Erythroblast (primary cell): Measurements from ENCODE around the gene EMCN.

ENCODE experiments used
- GATA1 ChIP-seq: IDR thresholded peaks from 2 replicates; pipeline ENCODE4 v1.6.1; 2011; ENCODE audit warnings: low read depth, mild to moderate bottlenecking, control low read depth, low read length, moderate library complexity
- POLR2A ChIP-seq: IDR thresholded peaks from 2 replicates; pipeline ENCODE4 v1.6.1; 2011; ENCODE audit warnings: mild to moderate bottlenecking, low read length

DNA sequence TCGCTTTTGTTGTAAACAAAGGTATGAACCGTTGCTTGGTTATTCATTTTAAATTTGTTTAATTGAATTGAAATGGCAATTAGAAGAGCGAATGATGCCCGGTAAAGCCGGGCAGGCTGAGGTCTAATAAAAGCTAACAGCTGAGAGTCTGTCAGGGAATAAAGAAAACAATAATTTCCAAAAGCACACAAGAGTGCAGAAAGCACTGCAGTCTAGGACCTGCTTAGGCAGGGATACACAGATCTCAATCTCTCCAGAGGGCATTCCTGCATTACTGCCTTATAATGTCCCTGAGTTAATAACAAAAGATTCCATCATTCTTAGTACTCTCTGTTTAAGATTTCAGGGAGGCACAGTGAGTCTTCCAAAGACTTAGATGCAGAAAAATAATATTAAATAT, 27.6 kb upstream of the EMCN start:
- TF ChIP-seq POLR2A (no peak), GATA1 (no peak)
